ENCODE results near the gene BRF1. TPM values are rescaled to one million over a fixed set of nuclear protein-coding genes. Genes with fewer than 3 reads are reported as not detected.

The BRF1 gene
- total RNA-seq, 1 donor from 2014 or later: 46.6 TPM

DNA sequence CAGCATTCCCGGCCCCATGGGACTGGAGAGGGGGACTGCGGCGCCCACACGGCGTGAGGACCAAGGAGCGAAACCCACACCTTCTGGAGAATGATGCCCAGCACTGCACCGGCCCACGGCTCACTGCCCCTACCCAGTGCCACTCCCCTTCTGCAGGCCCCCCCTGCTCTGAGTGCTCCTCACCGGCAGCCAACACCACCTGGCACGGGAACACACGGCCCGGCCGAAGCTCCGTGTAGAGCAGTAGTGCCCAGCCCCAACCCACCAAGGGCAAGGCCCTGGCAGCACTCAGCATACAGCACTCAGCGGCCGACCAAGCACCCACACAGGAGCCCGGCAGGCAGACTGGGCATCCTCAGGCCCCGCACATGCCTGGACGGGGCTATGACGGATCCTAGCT lies 39.0 kb downstream of the BRF1 start:
- no peak overlapping the region for H3K4me3 Mint-ChIP-seq
- no peaks in the 10 kb centered on the region for H3K27me3 Mint-ChIP-seq
- peaks cover 8% of the 10 kb centered on the region for H3K36me3 Mint-ChIP-seq (ENCODE audit: low read depth)
- no peaks in the 10 kb centered on the region for H3K9me3 Mint-ChIP-seq
- H3K27ac Mint-ChIP-seq: no peak overlapping the region
- intact Hi-C loops (cut with micrococcal nuclease): no loop called here
- DNase-seq: no peak
- H3K4me1 Mint-ChIP-seq: peaks cover 6% of the 10 kb centered on the region

DNA sequence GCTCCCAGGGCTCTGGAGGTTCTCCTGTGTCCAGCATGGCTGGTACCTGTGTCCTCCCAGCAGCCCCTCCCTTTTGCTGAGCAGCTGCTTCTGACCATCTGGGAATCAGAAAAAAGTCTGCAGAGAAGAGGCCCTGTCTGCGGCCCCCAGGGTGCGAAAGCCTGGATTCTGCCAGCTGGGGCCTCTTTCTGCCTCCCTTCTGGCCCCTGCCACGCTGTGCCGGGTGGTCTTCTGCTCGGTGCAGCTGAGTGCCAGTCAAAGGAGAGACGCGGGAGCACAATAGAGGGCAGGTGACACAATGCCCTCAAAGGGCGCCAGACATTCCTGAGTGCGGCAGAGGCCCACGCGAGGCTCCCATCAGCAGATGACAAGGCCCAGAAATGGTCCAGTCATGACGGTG lies 39.8 kb downstream of the BRF1 start:
- intact Hi-C loops (cut with micrococcal nuclease): no loop called here

DNA sequence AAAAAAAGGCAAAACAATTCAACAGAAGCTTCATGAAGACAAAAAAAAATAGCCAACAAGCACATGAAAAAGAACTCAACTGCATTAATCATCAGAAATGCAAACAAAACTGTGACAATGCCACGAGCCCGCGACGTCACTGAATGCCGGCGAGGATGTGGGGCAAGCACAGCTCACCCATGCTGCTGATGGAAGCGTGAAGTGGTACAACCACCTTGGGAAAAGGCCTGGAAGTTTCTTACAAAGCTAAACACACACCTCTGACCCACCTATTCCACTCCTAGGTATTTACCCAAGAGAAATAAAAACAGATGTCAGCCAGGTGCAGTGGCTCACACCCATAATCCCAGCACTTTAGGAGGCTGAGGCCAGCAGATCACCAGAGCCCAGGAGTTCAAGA lies 42.0 kb downstream of the BRF1 start:
- intact Hi-C loops (cut with micrococcal nuclease): no loop called here
- Mint-ChIP-seq H3K27me3 (no peaks in the 10 kb centered on the region), H3K36me3 (ENCODE audit: low read depth) (peaks cover 4% of the 10 kb centered on the region), H3K4me3 (no peak overlapping the region), H3K4me1 (peaks cover 6% of the 10 kb centered on the region), H3K9me3 (no peaks in the 10 kb centered on the region), H3K27ac (no peak overlapping the region)
- no peak for DNase-seq

More for the DNA sequence above, 39.8 kb downstream of the BRF1 start:
- Mint-ChIP-seq H3K27ac (no peak overlapping the region), H3K9me3 (no peaks in the 10 kb centered on the region), H3K4me1 (peaks cover 6% of the 10 kb centered on the region), H3K4me3 (no peak overlapping the region), H3K36me3 (ENCODE audit: low read depth) (peaks cover 8% of the 10 kb centered on the region), H3K27me3 (no peaks in the 10 kb centered on the region)
- DNase-seq: no peak

DNA sequence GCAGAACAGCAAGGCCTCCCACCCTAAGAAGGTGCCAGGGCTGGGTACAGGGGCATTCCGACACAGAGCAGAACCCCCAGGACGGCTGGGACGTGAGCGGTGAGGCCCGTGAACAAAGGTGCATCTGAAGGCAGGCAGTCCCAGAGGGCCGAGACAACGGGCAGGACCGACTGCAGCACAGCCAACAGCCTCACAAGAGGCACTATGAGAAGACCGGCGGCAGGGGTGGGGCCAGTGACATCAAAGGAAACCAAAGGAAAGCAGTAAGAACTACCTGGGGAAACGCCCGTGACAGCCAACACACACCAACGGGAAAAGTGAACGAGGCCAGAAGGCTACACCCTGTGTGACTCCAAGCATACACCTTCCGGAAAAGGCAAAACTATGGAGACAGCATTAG lies 43.3 kb downstream of the BRF1 start:
- Mint-ChIP-seq H3K27me3 (no peaks in the 10 kb centered on the region), H3K36me3 (ENCODE audit: low read depth) (peaks cover 4% of the 10 kb centered on the region), H3K4me3 (no peak overlapping the region), H3K27ac (no peak overlapping the region), H3K4me1 (peaks cover 6% of the 10 kb centered on the region), H3K9me3 (no peaks in the 10 kb centered on the region)
- intact Hi-C loops (cut with micrococcal nuclease): no loop called here
- DNase-seq: peak; percentile 78

DNA sequence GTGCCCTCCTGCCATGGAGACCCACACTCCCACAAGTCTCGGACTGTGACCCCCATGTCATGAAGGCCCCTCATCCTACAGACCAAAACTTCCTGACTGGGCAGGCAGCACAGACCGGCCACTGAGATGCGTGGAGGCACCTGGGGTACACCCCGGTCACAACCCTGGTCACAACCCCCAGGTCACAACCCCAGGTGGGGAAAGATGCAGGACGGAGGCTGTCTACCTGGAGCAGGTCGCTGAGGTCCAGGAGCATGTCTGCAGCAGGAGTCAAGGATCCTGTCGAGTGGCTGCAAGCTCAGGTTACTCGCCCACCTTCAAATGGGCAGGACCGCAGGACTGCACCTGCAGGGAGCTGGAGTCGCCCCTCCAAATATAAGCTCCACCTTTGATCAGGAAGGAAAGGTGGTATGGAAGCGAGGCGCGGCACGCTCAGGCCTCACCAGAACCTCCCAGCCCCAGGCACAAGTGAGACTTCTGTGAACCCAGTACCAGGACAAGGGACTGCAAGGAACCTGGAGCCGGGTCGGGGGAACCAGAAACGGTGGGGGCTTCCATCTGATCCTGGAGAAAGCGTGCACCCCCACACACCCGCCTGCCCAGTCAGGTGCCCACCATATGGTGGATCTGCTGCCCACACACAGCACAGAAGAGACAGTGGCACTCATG lies 44.4 kb downstream of the BRF1 start:
- intact Hi-C loops (cut with micrococcal nuclease): no loop called here
- DNase-seq: no peak
- Mint-ChIP-seq H3K27ac (no peak overlapping the region), H3K27me3 (no peaks in the 10 kb centered on the region), H3K36me3 (ENCODE audit: low read depth) (peaks cover 7% of the 10 kb centered on the region), H3K4me1 (peaks cover 6% of the 10 kb centered on the region), H3K4me3 (no peak overlapping the region), H3K9me3 (no peaks in the 10 kb centered on the region)

DNA sequence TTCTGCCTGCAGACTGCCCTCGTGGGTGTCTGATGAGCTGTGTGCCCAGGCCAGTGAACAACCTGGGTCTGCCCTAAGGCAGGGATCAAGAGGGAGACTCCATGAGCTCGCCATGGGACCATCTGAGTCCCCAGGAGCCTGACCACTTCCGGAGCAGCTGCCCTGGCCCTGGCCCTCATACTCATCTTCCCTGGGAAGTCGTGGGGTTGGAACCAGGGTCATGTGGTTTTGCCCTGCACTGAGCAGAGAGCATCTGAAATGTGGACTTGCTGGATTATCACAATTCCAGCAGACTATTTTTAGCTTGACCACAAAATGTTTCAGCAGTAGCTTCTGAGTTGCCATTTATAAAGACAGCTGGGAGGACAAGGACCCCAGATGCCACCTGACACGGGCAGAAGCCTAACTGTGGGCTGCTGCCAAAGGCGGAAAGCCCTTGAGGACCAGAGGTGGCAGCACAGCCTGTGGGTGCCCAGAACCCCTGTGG lies 45.7 kb downstream of the BRF1 start:
- intact Hi-C loops (cut with micrococcal nuclease): no loop called here
- no peak overlapping the region for H3K27ac Mint-ChIP-seq
- H3K9me3 Mint-ChIP-seq: no peaks in the 10 kb centered on the region
- DNase-seq: no peak
- H3K27me3 Mint-ChIP-seq: no peaks in the 10 kb centered on the region
- H3K4me1 Mint-ChIP-seq: peaks cover 10% of the 10 kb centered on the region
- peaks cover 17% of the 10 kb centered on the region for H3K36me3 Mint-ChIP-seq (ENCODE audit: low read depth)
- no peak overlapping the region for H3K4me3 Mint-ChIP-seq

DNA sequence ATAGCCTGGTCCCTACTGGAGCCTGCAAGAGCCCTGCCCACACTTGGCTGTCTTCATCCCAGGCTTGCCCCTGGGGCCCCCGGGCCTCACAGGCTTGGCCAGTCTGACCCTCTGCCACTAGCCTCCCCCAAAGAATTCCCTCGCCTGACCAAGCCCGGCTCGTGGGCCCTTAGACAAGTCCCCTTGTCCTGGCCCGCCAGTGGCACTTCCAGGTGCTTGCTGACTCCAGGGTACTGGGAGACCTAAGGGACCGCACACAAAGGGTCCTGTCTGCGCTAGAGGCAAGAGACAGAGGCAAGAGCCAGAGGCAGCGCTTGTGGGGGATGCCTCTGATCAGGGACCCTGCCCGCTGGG lies 47.5 kb downstream of the BRF1 start:
- Mint-ChIP-seq H3K36me3 (ENCODE audit: low read depth) (peaks cover 25% of the 10 kb centered on the region), H3K27ac (no peak overlapping the region), H3K4me3 (no peak overlapping the region), H3K4me1 (peaks cover 15% of the 10 kb centered on the region), H3K27me3 (no peaks in the 10 kb centered on the region), H3K9me3 (no peaks in the 10 kb centered on the region)
- DNase-seq: no peak
- intact Hi-C loops (cut with micrococcal nuclease): no loop called here

DNA sequence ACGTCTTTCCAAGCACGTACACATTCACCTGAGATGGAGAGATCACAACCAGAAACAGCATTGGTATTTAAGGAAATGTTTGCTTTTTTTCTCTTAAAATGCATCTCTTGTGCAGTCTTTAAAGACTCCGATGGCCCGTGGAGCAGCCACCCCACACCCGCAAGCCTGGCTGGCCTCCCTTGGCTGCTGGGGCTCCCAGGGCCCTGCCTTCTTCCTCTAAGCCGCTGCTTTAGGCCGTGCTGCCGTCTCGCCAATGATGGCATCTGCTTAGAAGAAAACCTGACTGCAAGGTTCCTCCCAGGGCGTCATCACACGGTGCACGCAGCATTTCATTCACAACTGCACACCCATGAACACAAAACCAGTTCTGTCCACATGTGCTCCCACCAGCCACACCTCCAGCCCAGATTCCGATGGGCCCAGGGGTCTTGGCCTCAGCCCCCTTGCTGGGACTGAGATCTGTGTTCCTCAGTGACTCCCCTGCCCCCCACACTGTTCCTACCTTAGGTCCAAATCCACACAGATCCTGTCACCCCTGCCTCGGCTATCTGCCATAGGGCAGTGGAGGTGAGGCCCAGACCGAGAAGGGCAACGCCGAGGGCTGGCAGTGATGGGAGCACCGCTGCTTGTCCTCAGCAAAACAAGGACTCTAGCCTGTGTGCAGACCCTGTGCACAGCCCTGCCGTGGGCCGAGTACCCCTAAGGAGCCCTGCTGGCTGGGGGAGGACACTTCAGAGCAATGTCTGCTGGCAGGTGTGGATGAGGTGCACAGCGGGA lies 48.1 kb downstream of the BRF1 start:
- intact Hi-C loops (cut with micrococcal nuclease): no loop called here
- no peaks in the 10 kb centered on the region for H3K27me3 Mint-ChIP-seq
- DNase-seq: no peak
- no peak overlapping the region for H3K27ac Mint-ChIP-seq
- peaks cover 25% of the 10 kb centered on the region for H3K36me3 Mint-ChIP-seq (ENCODE audit: low read depth)
- peaks cover 15% of the 10 kb centered on the region for H3K4me1 Mint-ChIP-seq
- no peak overlapping the region for H3K4me3 Mint-ChIP-seq
- no peaks in the 10 kb centered on the region for H3K9me3 Mint-ChIP-seq

DNA sequence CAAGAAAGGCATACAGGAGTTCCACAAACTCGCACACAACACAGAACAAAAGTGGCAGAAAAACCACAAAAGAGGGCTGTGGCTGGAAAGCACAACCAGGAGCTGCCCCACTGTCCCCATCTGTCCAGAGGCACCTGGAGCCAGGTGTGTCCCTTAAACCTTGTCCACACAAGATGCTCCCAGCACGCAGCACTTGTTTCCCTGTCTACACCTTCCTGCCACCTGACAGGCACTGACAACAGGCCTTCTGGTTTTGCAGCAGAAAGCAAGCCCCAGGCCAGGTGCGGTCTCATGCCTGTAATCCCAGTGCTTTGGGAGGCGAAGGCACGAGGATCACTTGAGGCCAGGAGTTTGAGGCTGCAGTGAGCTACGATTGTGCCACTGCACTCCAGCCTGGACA lies 48.9 kb downstream of the BRF1 start:
- DNase-seq: no peak

DNA sequence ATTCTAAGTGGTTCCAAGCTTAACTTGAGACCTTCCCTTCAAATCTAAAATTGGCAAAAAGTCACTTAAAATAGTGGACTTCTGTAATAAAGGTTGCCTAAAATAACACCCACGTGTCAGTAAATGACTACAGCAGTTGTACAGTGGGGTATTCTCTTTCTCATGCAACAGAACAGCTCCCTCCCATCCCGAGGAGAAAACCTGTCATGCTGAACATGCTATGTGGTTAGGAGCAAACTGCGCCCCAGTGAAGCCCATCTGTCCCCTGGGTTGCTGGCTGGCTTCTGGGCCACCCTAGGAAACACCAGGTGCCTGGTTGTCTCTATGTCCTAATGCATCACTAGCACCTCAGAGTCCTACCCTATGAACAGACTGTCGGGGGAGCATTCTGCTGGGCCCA lies 49.8 kb downstream of the BRF1 start:
- Mint-ChIP-seq H3K36me3 (ENCODE audit: low read depth) (peaks cover 29% of the 10 kb centered on the region), H3K4me3 (no peak overlapping the region), H3K27ac (peak overlapping the region; percentile 29), H3K4me1 (peaks cover 11% of the 10 kb centered on the region), H3K27me3 (no peaks in the 10 kb centered on the region), H3K9me3 (no peaks in the 10 kb centered on the region)
- intact Hi-C loops (cut with micrococcal nuclease): no loop called here
- DNase-seq: no peak

More for the DNA sequence above, 48.9 kb downstream of the BRF1 start:
- Mint-ChIP-seq H3K27ac (no peak overlapping the region), H3K36me3 (ENCODE audit: low read depth) (peaks cover 28% of the 10 kb centered on the region), H3K9me3 (no peaks in the 10 kb centered on the region), H3K4me3 (no peak overlapping the region), H3K27me3 (no peaks in the 10 kb centered on the region), H3K4me1 (peaks cover 11% of the 10 kb centered on the region)
- intact Hi-C loops (cut with micrococcal nuclease): no loop called here

DNA sequence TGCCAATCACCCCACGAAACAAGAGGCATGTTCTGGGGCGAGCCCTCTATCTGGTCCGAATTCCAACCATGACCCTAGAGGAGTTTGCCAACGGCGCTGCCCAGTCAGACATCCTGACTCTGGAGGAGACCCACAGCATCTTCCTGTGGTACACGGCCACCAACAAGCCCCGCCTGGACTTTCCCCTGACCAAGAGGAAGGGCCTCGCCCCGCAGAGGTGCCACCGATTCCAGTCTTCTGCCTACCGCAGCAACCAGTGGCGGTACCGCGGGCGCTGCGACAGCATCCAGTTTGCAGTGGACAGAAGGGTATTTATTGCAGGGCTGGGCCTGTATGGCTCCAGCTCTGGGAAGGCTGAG lies 50.8 kb downstream of the BRF1 start:
- H3K4me1 Mint-ChIP-seq: peaks cover 16% of the 10 kb centered on the region
- H3K4me3 Mint-ChIP-seq: peak overlapping the region; percentile 76
- no peak for DNase-seq
- peaks cover 36% of the 10 kb centered on the region for H3K36me3 Mint-ChIP-seq (ENCODE audit: low read depth)
- H3K9me3 Mint-ChIP-seq: no peaks in the 10 kb centered on the region
- peak overlapping the region; percentile 53 for H3K27ac Mint-ChIP-seq
- intact Hi-C loops (cut with micrococcal nuclease): no loop called here
- H3K27me3 Mint-ChIP-seq: no peaks in the 10 kb centered on the region

DNA sequence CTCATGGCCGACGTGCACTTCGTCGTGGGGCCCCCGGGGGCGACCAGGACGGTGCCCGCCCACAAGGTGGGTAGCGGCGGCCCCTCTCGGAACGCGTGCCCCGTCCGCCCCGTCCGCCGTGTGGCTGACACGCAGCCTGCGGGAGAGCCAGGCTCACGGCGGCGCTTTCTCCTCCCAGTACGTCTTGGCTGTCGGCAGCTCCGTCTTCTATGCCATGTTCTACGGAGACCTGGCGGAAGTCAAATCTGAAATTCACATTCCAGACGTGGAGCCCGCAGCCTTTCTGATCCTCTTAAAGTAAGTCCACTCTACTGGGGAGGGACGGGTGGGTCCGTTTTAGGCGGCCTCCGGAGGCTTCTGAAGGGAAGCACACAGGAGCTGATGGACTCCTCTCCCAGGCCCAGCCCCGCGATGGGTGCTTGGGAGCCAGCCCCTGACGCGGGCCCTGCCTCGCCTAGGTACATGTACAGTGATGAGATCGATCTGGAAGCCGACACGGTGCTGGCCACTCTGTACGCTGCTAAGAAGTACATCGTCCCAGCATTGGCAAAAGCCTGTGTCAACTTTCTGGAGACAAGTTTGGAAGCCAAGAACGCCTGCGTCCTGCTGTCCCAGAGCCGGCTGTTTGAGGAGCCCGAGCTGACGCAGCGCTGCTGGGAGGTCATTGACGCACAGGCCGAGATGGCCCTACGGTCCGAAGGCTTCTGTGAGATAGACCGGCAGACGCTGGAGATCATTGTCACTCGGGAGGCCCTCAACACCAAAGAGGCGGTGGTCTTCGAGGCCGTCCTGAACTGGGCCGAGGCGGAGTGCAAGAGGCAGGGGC lies 51.4 kb downstream of the BRF1 start:
- H3K27me3 Mint-ChIP-seq: no peaks in the 10 kb centered on the region
- intact Hi-C loops (cut with micrococcal nuclease): no loop called here

DNA sequence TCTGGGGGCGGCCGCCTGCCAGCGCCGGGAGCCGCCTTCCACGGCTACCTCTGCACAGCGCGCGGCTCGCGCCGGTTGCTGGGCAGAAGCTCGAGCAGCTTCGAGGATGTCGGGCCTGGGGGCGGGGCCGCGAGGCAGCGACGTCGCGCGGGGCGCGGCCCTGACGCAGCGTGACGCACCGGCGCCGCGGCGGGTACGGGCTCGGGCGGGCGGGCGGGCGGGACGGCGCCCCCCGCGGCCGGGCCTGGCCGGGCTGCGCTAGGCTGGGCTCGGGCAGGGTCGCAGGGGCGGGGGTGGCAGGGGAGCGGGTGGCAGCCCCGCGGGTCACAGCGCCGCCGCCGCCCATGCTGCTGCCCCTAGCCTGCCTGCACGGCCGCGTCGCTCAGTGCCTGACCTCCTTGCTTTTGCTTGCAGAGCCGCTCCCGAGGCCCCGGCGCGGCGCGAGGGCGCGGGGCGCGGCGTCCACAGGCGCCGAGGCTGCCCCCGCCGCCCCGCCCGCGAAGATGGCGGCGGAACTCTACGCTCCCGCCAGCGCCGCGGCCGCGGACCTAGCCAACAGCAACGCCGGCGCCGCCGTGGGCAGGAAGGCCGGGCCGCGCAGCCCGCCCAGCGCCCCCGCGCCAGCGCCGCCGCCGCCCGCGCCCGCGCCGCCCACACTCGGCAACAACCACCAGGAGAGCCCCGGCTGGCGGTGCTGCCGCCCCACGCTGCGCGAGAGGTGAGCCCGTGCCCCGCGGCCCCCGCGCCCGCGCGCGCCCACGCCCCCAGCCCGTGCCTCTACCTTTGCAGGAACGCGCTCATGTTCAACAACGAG lies 52.2 kb downstream of the BRF1 start, which contains the start of gene BTBD6:
BTBD6 (plus strand) TSS at position 166 of the 814 bp plus-strand sequence; CDS start at position 345, 179 bp downstream.
- Mint-ChIP-seq H3K4me1 (peaks cover 16% of the 10 kb centered on the region), H3K27me3 (no peaks in the 10 kb centered on the region), H3K9me3 (no peaks in the 10 kb centered on the region), H3K36me3 (ENCODE audit: low read depth) (peaks cover 40% of the 10 kb centered on the region), H3K4me3 (peak within 1 kb of the TSS; percentile 81), H3K27ac (peak within 1 kb of the TSS; percentile 71)
- peak; percentile 97 for DNase-seq
- intact Hi-C loops (cut with micrococcal nuclease): no loop called here

More for the DNA sequence above, 51.4 kb downstream of the BRF1 start:
- peaks cover 16% of the 10 kb centered on the region for H3K4me1 Mint-ChIP-seq
- H3K4me3 Mint-ChIP-seq: peak overlapping the region; percentile 76
- H3K9me3 Mint-ChIP-seq: no peaks in the 10 kb centered on the region
- peak overlapping the region; percentile 29 for H3K27ac Mint-ChIP-seq
- no peak for DNase-seq
- peaks cover 37% of the 10 kb centered on the region for H3K36me3 Mint-ChIP-seq (ENCODE audit: low read depth)

Data from activated CD4-positive, alpha-beta T cell treated with anti-CD3 and anti-CD28 coated beads, Interleukin-2, amount 10 ng/mL, durations not matched to agents 24 days and 14 days (primary cell).